RWPE2 (cell line): ENCODE results near the gene PNMT.
A peak's percentile ranks its signal among the peaks of the same experiment; 100 is the strongest.

Experiments
- ATAC-seq: fragments of 200-7000 bp; cut with Tn5 transposase; 3 replicates; pipeline ENCODE4 v1.9.1; 2021; ENCODE audit warnings: low read depth
- DNase-seq: peaks from one replicate; pipeline ENCODE4 v3.0.0-alpha.2; 2020; ENCODE audit warnings: low spot score
- H3K27ac ChIP-seq: fragments of 450-650 bp; 2 replicates; pipeline ENCODE4 v1.5.1; 2017; ENCODE audit warnings: mild to moderate bottlenecking; ENCODE audit not compliant: poor library complexity, severe bottlenecking
- H3K27me3 ChIP-seq: fragments of 250-450 bp; sonication (Bioruptor Pico); 2 replicates; pipeline ENCODE4 v1.5.1; 2021; ENCODE audit warnings: mild to moderate bottlenecking, moderate library complexity; ENCODE audit not compliant: insufficient read depth, poor library complexity, severe bottlenecking
- H3K36me3 ChIP-seq: fragments of 250-450 bp; sonication (Bioruptor Pico); 2 replicates; pipeline ENCODE4 v1.5.1; 2020; ENCODE audit warnings: low read depth, mild to moderate bottlenecking, moderate library complexity
- H3K4me1 ChIP-seq: fragments of 250-450 bp; sonication (Bioruptor Pico); 2 replicates; pipeline ENCODE4 v1.5.1; 2021; ENCODE audit warnings: mild to moderate bottlenecking, moderate library complexity; ENCODE audit not compliant: insufficient read depth, poor library complexity, severe bottlenecking
- H3K4me3 ChIP-seq: fragments of 250-450 bp; sonication (Bioruptor Pico); 2 replicates; pipeline ENCODE4 v1.5.1; 2021; ENCODE audit warnings: mild to moderate bottlenecking, moderate library complexity; ENCODE audit not compliant: severe bottlenecking
- H3K9me3 ChIP-seq: fragments of 250-450 bp; sonication (Bioruptor Pico); 2 replicates; pipeline ENCODE4 v1.5.1; 2021; ENCODE audit warnings: mild to moderate bottlenecking, moderate library complexity; ENCODE audit not compliant: severe bottlenecking
- CTCF ChIP-seq: fragments of 450-650 bp; IDR thresholded peaks from one replicate; pipeline ENCODE4 v1.5.1; 2017; ENCODE audit warnings: mild to moderate bottlenecking, moderate library complexity; ENCODE audit not compliant: poor library complexity, severe bottlenecking

PNMT gene

GRCh38 chr17:39626171-39627046 lies 41.8 kb upstream of the PNMT start, which contains the start of gene PPP1R1B:
TSS of gene PPP1R1B (plus strand) at chr17:39626952. CDS start at chr17:39627393, 441 bp downstream.
- Histone ChIP-seq H3K36me3 (no peaks in the 10 kb centered on the region), H3K9me3 (no peaks in the 10 kb centered on the region), H3K27me3 (peaks cover 10% of the 10 kb centered on the region), H3K4me1 (peaks cover 12% of the 10 kb centered on the region), H3K27ac (no peak within 1 kb of the TSS), H3K4me3 (peak within 1 kb of the TSS; percentile 10)
- no peak for TF ChIP-seq CTCF
- DNase-seq: no peak
- no peak for ATAC-seq

- no peak for DNase-seq
Measured at GRCh38 chr17:39627047-39627711, 41.1 kb upstream of the PNMT start.

GRCh38 chr17:39627712-39628516 lies 40.3 kb upstream of the PNMT start:
- Histone ChIP-seq H3K4me3 (no peak overlapping the region), H3K27me3 (peaks cover 10% of the 10 kb centered on the region), H3K9me3 (no peaks in the 10 kb centered on the region), H3K27ac (no peak overlapping the region), H3K4me1 (peaks cover 15% of the 10 kb centered on the region), H3K36me3 (no peaks in the 10 kb centered on the region)
- no peak for TF ChIP-seq CTCF
- DNase-seq (no peak), ATAC-seq (no peak)

More at GRCh38 chr17:39627047-39627711, 41.1 kb upstream of the PNMT start:
- H3K4me1 ChIP-seq: peaks cover 15% of the 10 kb centered on the region
- H3K27ac ChIP-seq: no peak overlapping the region
- no peak for ATAC-seq
- TF ChIP-seq CTCF: no peak
- H3K4me3 ChIP-seq: peak overlapping the region; percentile 10
- H3K36me3 ChIP-seq: no peaks in the 10 kb centered on the region
- H3K9me3 ChIP-seq: no peaks in the 10 kb centered on the region
- peaks cover 10% of the 10 kb centered on the region for H3K27me3 ChIP-seq

GRCh38 chr17:39628655-39629493 lies 39.4 kb upstream of the PNMT start:
- Histone ChIP-seq H3K9me3 (no peaks in the 10 kb centered on the region), H3K27ac (no peak overlapping the region), H3K36me3 (no peaks in the 10 kb centered on the region), H3K4me1 (peaks cover 15% of the 10 kb centered on the region), H3K27me3 (peaks cover 10% of the 10 kb centered on the region), H3K4me3 (no peak overlapping the region)
- TF ChIP-seq CTCF: no peak
- DNase-seq (no peak), ATAC-seq (no peak)
